ENCODE measurements around the gene VGLL4.

VGLL4 gene

DNA sequence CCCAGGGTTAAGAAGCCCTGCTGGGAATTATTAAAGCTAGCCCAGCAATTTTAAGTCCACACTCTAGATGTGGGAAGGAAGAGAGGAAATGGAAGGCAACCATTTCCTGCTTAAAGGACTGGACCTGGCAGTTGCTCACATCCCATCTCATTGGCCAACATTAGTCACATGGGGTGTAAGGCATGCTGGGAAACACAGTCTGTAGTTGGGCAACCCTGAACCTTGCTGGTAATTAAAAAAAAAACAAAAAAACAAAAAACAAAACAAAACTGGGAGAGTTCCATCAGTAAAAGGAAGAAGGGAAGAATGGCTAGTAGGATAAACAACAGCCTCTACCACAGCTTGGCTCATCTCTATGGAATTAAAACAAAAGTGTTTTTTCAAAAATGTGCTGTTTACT is 136.0 kb downstream of the VGLL4 start:
- H3K9ac ChIP-seq (ENCODE audit: low read depth, low read length): no peak overlapping the region
- no peaks in the 10 kb centered on the region for H3K36me3 ChIP-seq (ENCODE audit: insufficient read depth, low read length)
- H3K27ac ChIP-seq (ENCODE audit: low read depth, low read length): no peak overlapping the region
- H3K27me3 ChIP-seq (ENCODE audit: insufficient read depth, low read length): no peaks in the 10 kb centered on the region
- H3K4me1 ChIP-seq (ENCODE audit: insufficient read depth, low read length): peaks cover 24% of the 10 kb centered on the region
- no peak overlapping the region for H3K4me3 ChIP-seq (ENCODE audit: low read length)
- no peaks in the 10 kb centered on the region for H3K9me3 ChIP-seq (ENCODE audit: insufficient read depth, low read depth, low read length)

Data from HUES64 (cell line).